BLaER1 treated with 17β-estradiol and CSF1 and Interleukin-3, amounts not matched to agents 10 nM and 100 nM (cell line): Measurements from ENCODE around the gene IL36RN.

Experiments
- H3K27ac ChIP-seq, 11 experiments: shearing (Covaris generic); formaldehyde crosslinking; 2 replicates each; pipeline ENCODE4 v1.8.1; 2022
- H3K27me3 ChIP-seq, 11 experiments: shearing (Covaris generic); formaldehyde crosslinking; 2 replicates each; pipeline ENCODE4 v1.8.1; 2022
- H3K36me3 ChIP-seq, 11 experiments: shearing (Covaris generic); formaldehyde crosslinking; 2 replicates each; pipeline ENCODE4 v1.8.1; 2022
- H3K4me1 ChIP-seq, 10 experiments: shearing (Covaris generic); formaldehyde crosslinking; 2 replicates each; pipeline ENCODE4 v1.8.1; 2022
- H3K4me2 ChIP-seq, 11 experiments: shearing (Covaris generic); formaldehyde crosslinking; 2 replicates each; pipeline ENCODE4 v1.8.1; 2022
- H3K4me3 ChIP-seq, 10 experiments: shearing (Covaris generic); formaldehyde crosslinking; 2 replicates each; pipeline ENCODE4 v1.8.1; 2022
- H3K9ac ChIP-seq, 11 experiments: shearing (Covaris generic); formaldehyde crosslinking; 2 replicates each; pipeline ENCODE4 v1.8.1; 2022
- H3K9me3 ChIP-seq, 11 experiments: shearing (Covaris generic); formaldehyde crosslinking; replicated peaks in 1 of 11; 2 replicates each; pipeline ENCODE4 v1.8.1; 2022
- H4K20me1 ChIP-seq, 11 experiments: shearing (Covaris generic); formaldehyde crosslinking; 2 replicates each; pipeline ENCODE4 v1.8.1; 2022
- Cebpa-rat ChIP-seq, 11 experiments: shearing (Covaris generic); IDR thresholded peaks; 2 replicates each; pipeline ENCODE4 v1.8.1; 2022

Gene IL36RN

GRCh38 chr2:113057117-113057516, 1.9 kb upstream of the IL36RN start:
- Histone ChIP-seq H3K4me1 (peaks cover 0 to 4% (median 0%) of the 10 kb centered on the region in 10 experiments; a peak in 1 of 20 replicates), H4K20me1 (no peaks in the 10 kb centered on the region), H3K27me3 (no peaks in the 10 kb centered on the region), H3K36me3 (0 out of 22 replicates have a peak, but pooled peaks cover 0 to 5% (median 0%) of the 10 kb centered on the region in 11 experiments), H3K4me3 (no peak overlapping the region), H3K9me3 (peaks cover 30 to 42% (median 36%) of the 10 kb centered on the region in 11 experiments), H3K27ac (no peak overlapping the region), H3K9ac (no peak overlapping the region), H3K4me2 (no peak overlapping the region)
- no peak for TF ChIP-seq Cebpa-rat (IDR thresholded peaks at IDR 0.05)

- Histone ChIP-seq H3K4me3 (no peak overlapping the region), H3K27ac (no peak overlapping the region), H3K36me3 (0 out of 22 replicates have a peak, but pooled peaks cover 0 to 5% (median 0%) of the 10 kb centered on the region in 11 experiments), H3K4me2 (no peak overlapping the region), H3K9ac (no peak overlapping the region), H3K4me1 (peaks cover 0 to 4% (median 0%) of the 10 kb centered on the region in 10 experiments; a peak in 1 of 20 replicates), H4K20me1 (no peaks in the 10 kb centered on the region), H3K27me3 (no peaks in the 10 kb centered on the region), H3K9me3 (peaks cover 29 to 33% (median 31%) of the 10 kb centered on the region in 11 experiments)
- TF ChIP-seq Cebpa-rat (IDR thresholded peaks at IDR 0.05), result no peak
Observed at GRCh38 chr2:113058411-113058994, 495 bp upstream of the IL36RN start.

- no peak overlapping the region for H3K4me3 ChIP-seq
- H3K27ac ChIP-seq, result no peak overlapping the region
- TF ChIP-seq Cebpa-rat (IDR thresholded peaks at IDR 0.05), result no peak
- no peak overlapping the region for H3K9ac ChIP-seq
- H4K20me1 ChIP-seq, result no peaks in the 10 kb centered on the region
- peaks cover 0 to 4% (median 0%) of the 10 kb centered on the region in 10 experiments; a peak in 1 of 20 replicates for H3K4me1 ChIP-seq
- no peak overlapping the region for H3K4me2 ChIP-seq
- H3K36me3 ChIP-seq, result 0 out of 22 replicates have a peak, but pooled peaks cover 0 to under 1% (median 0%) of the 10 kb centered on the region in 11 experiments
- H3K9me3 ChIP-seq, result peaks cover 14 to 22% (median 19%) of the 10 kb centered on the region in 11 experiments
- no peaks in the 10 kb centered on the region for H3K27me3 ChIP-seq
Observed at GRCh38 chr2:113060396-113060795, 1.4 kb downstream of the IL36RN start.

- H3K27ac ChIP-seq, result no peak overlapping the region
- no peak overlapping the region for H3K4me3 ChIP-seq
- TF ChIP-seq Cebpa-rat (IDR thresholded peaks at IDR 0.05), result no peak
- H3K9me3 ChIP-seq, result peaks cover 10 to 22% (median 16%) of the 10 kb centered on the region in 11 experiments
- no peaks in the 10 kb centered on the region for H3K36me3 ChIP-seq
- no peak overlapping the region for H3K4me2 ChIP-seq
- H3K9ac ChIP-seq, result no peak overlapping the region
- no peaks in the 10 kb centered on the region for H3K27me3 ChIP-seq
- H4K20me1 ChIP-seq, result no peaks in the 10 kb centered on the region
- H3K4me1 ChIP-seq, result peaks cover 0 to 4% (median 0%) of the 10 kb centered on the region in 10 experiments; a peak in 1 of 20 replicates
Observed at GRCh38 chr2:113060796-113061195, 1.8 kb downstream of the IL36RN start.

GRCh38 chr2:113061241-113061640, 2.2 kb downstream of the IL36RN start:
- Histone ChIP-seq H4K20me1 (no peaks in the 10 kb centered on the region), H3K4me1 (peaks cover 0 to 4% (median 0%) of the 10 kb centered on the region in 10 experiments; a peak in 1 of 20 replicates), H3K9me3 (peaks cover 6 to 22% (median 12%) of the 10 kb centered on the region in 11 experiments), H3K36me3 (no peaks in the 10 kb centered on the region), H3K27ac (no peak overlapping the region), H3K4me2 (no peak overlapping the region), H3K4me3 (no peak overlapping the region), H3K27me3 (no peaks in the 10 kb centered on the region), H3K9ac (no peak overlapping the region)
- no peak for TF ChIP-seq Cebpa-rat (IDR thresholded peaks at IDR 0.05)

- Histone ChIP-seq H3K4me2 (no peak overlapping the region), H3K9ac (no peak overlapping the region), H3K4me3 (no peak overlapping the region), H3K27ac (no peak overlapping the region), H3K9me3 (peaks cover 0 to 18% (median 8%) of the 10 kb centered on the region in 11 experiments; a peak in 16 of 22 replicates), H4K20me1 (no peaks in the 10 kb centered on the region), H3K36me3 (no peaks in the 10 kb centered on the region), H3K27me3 (no peaks in the 10 kb centered on the region), H3K4me1 (peaks cover 0 to 4% (median 0%) of the 10 kb centered on the region in 10 experiments; a peak in 1 of 20 replicates)
- TF ChIP-seq Cebpa-rat (IDR thresholded peaks at IDR 0.05), result no peak
Observed at GRCh38 chr2:113061896-113062770, 3.1 kb downstream of the IL36RN start.

GRCh38 chr2:113064281-113064680, 5.3 kb downstream of the IL36RN start:
- Histone ChIP-seq H3K9ac (no peak overlapping the region), H3K36me3 (no peaks in the 10 kb centered on the region), H3K4me2 (no peak overlapping the region), H3K9me3 (peaks cover 0 to 18% (median 8%) of the 10 kb centered on the region in 11 experiments; a peak in 16 of 22 replicates), H3K4me3 (no peak overlapping the region), H4K20me1 (no peaks in the 10 kb centered on the region), H3K27ac (no peak overlapping the region), H3K4me1 (peaks cover 0 to 4% (median 0%) of the 10 kb centered on the region in 10 experiments; a peak in 1 of 20 replicates), H3K27me3 (no peaks in the 10 kb centered on the region)
- TF ChIP-seq Cebpa-rat (IDR thresholded peaks at IDR 0.05), result no peak

- Histone ChIP-seq H3K27me3 (no peaks in the 10 kb centered on the region), H3K4me1 (peaks cover 0 to 4% (median 0%) of the 10 kb centered on the region in 10 experiments; a peak in 1 of 20 replicates), H3K36me3 (no peaks in the 10 kb centered on the region), H3K4me3 (no peak overlapping the region), H3K9me3 (peaks cover 0 to 18% (median 8%) of the 10 kb centered on the region in 11 experiments; a peak in 16 of 22 replicates), H4K20me1 (no peaks in the 10 kb centered on the region), H3K4me2 (no peak overlapping the region), H3K9ac (no peak overlapping the region), H3K27ac (no peak overlapping the region)
- no peak for TF ChIP-seq Cebpa-rat (IDR thresholded peaks at IDR 0.05)
Observed at GRCh38 chr2:113064898-113065297, 5.9 kb downstream of the IL36RN start.

GRCh38 chr2:113067681-113068080, 8.7 kb downstream of the IL36RN start, which contains the start of gene IL1F10:
TSS of gene IL1F10 (plus strand) at chr2:113067970. CDS start at chr2:113072739, 4,769 bp downstream.
- no peak within 1 kb of the TSS for H3K27ac ChIP-seq
- H4K20me1 ChIP-seq, result no peaks in the 10 kb centered on the region
- H3K27me3 ChIP-seq, result no peaks in the 10 kb centered on the region
- no peak within 1 kb of the TSS for H3K9ac ChIP-seq
- H3K9me3 ChIP-seq, result peaks cover 0 to 18% (median 8%) of the 10 kb centered on the region in 11 experiments; a peak in 16 of 22 replicates
- H3K36me3 ChIP-seq, result no peaks in the 10 kb centered on the region
- H3K4me1 ChIP-seq, result no peaks in the 10 kb centered on the region
- H3K4me2 ChIP-seq, result no peak within 1 kb of the TSS
- no peak for TF ChIP-seq Cebpa-rat (IDR thresholded peaks at IDR 0.05)
- no peak within 1 kb of the TSS for H3K4me3 ChIP-seq
